Loucy (cell line): Measurements from ENCODE around the gene CCDC88A.
"Not testable (repeated sequence)": the region's sequence is repeated elsewhere in the genome, so short reads cannot be mapped to it uniquely, and the experiment has no call there.

Experiments used
- H2AFZ ChIP-seq: fragments of 200-600 bp; sonication (generic); 2 replicates; pipeline ENCODE4 v1.6.0; 2016; ENCODE audit warnings: antibody characterized with exemption, mild to moderate bottlenecking, low read length, moderate library complexity
- H3F3A ChIP-seq: fragments of 200-600 bp; 2 replicates; pipeline ENCODE4 v1.6.0; 2016; ENCODE audit warnings: antibody characterized with exemption, low read depth, mild to moderate bottlenecking
- H3K27me3 ChIP-seq: fragments of 200-600 bp; sonication (generic); 2 replicates; pipeline ENCODE4 v1.6.1; 2014; ENCODE audit warnings: low read length, mild to moderate bottlenecking; ENCODE audit not compliant: insufficient read depth, poor library complexity, severe bottlenecking
- H3K36me3 ChIP-seq: fragments of 200-600 bp; sonication (generic); 2 replicates; pipeline ENCODE4 v1.6.1; 2016; ENCODE audit warnings: low read length; ENCODE audit not compliant: insufficient read depth
- H3K4me1 ChIP-seq: fragments of 200-600 bp; sonication (generic); 2 replicates; pipeline ENCODE4 v1.5.1; 2014; ENCODE audit warnings: low read length, mild to moderate bottlenecking; ENCODE audit not compliant: insufficient read depth, poor library complexity, severe bottlenecking
- H3K4me2 ChIP-seq: fragments of 200-600 bp; sonication (generic); 2 replicates; pipeline ENCODE4 v1.6.0; 2014; ENCODE audit warnings: antibody characterized with exemption, low read length, low read depth, mild to moderate bottlenecking; ENCODE audit not compliant: poor library complexity, severe bottlenecking
- H3K4me3 ChIP-seq: fragments of 200-600 bp; sonication (generic); 2 replicates; pipeline ENCODE4 v1.5.1; 2014; ENCODE audit warnings: low read length, mild to moderate bottlenecking, mixed read lengths; ENCODE audit not compliant: poor library complexity, severe bottlenecking
- H3K79me2 ChIP-seq: fragments of 200-600 bp; sonication (generic); 2 replicates; pipeline ENCODE4 v1.6.1; 2014; ENCODE audit warnings: low read length; ENCODE audit not compliant: insufficient read depth
- H3K9ac ChIP-seq: fragments of 200-600 bp; sonication (generic); 2 replicates; pipeline ENCODE4 v1.6.0; 2014; ENCODE audit warnings: mild to moderate bottlenecking, low read depth, low read length, moderate library complexity; ENCODE audit not compliant: poor library complexity, severe bottlenecking
- H3K9me2 ChIP-seq: fragments of 200-600 bp; sonication (generic); replicated peaks from 2 replicates; pipeline ENCODE4 v1.6.1; 2016; ENCODE audit warnings: low read depth, low read length, mixed read lengths
- H3K9me3 ChIP-seq: fragments of 200-600 bp; sonication (generic); 2 replicates; pipeline ENCODE4 v1.6.1; 2014; ENCODE audit warnings: mild to moderate bottlenecking, antibody characterized with exemption, low read length, low read depth; ENCODE audit not compliant: insufficient read depth
- H4K20me1 ChIP-seq: fragments of 200-600 bp; sonication (generic); 2 replicates; pipeline ENCODE4 v1.6.0; 2014; ENCODE audit warnings: antibody characterized with exemption, low read length, mild to moderate bottlenecking; ENCODE audit not compliant: insufficient read depth, poor library complexity, severe bottlenecking
- CTCF ChIP-seq: fragments of 200-600 bp; sonication (generic); conservative IDR thresholded peaks from 2 replicates; pipeline ENCODE4 v1.5.1; 2014; ENCODE audit warnings: mild to moderate bottlenecking, antibody characterized with exemption, low read length
- EZH2phosphoT487 ChIP-seq: fragments of 200-600 bp; IDR thresholded peaks from 2 replicates; pipeline ENCODE4 v1.6.1; 2018; ENCODE audit warnings: antibody characterized with exemption, mild to moderate bottlenecking, moderate library complexity, borderline replicate concordance

Gene CCDC88A

DNA sequence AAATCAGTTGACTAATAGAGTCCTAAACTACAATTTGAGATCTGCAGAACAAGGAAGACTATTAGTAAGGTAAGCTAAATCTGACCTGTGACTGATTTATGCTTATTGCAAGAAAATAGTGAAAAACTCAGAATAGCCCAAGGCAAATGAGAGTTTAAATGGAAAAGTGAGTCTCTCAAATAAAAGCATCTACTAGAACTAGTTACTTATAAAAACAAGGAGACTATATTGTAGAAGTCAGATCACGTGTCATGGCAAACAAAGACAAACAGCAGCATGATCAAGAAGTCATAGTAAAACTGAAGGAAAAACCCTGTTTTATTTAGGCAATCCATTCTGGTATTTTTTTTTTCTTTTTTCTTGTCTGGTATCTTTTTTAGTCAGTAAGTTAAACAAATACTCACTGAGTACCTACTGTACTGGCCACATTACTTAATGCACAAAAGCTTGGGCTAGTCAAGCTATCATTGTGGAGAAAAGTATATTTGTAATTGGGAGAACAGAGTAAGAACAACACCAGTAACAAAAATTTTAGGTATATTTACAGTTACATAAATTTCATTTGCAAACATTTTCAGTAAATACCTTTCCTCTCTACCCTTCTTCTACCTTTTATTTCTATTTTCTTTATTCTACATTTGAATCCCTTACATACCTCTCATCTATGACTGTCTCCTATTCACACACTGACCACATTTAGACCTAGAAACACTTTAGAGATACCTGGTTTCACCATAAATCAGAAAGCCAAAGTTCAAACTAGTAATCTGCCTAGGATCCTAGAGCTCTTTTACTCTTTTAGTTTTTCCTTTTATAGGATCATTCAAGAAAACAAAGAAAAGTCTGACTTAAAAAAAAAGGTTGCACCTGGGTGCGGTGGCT lies 23.7 kb downstream of the CCDC88A start:
- Histone ChIP-seq H2AFZ (no peak overlapping the region), H3K27me3 (no peaks in the 10 kb centered on the region), H3K4me2 (no peak overlapping the region), H3K9ac (no peak overlapping the region), H3K36me3 (no peaks in the 10 kb centered on the region; the same call in 1 of the 2 replicates), H3K9me2 (no peaks in the 10 kb centered on the region), H3F3A (0 out of 2 replicates have a peak, but pooled peaks cover 5% of the 10 kb centered on the region), H3K9me3 (no peaks in the 10 kb centered on the region), H3K79me2 (peaks cover 70% of the 10 kb centered on the region), H3K4me3 (no peak overlapping the region), H4K20me1 (peaks cover 29% of the 10 kb centered on the region), H3K4me1 (no peaks in the 10 kb centered on the region)
- TF ChIP-seq CTCF: no peak
- no peak for TF ChIP-seq EZH2phosphoT487

GRCh38 chr2:55391615-55392242 lies 27.9 kb downstream of the CCDC88A start:
- TF ChIP-seq CTCF (no peak), EZH2phosphoT487 (no peak)
- Histone ChIP-seq H3K9me2 (no peaks in the 10 kb centered on the region), H2AFZ (no peak overlapping the region), H3K4me1 (peaks cover 5% of the 10 kb centered on the region), H3K9me3 (no peaks in the 10 kb centered on the region), H3K4me2 (no peak overlapping the region), H3F3A (0 out of 2 replicates have a peak, but pooled peaks cover 5% of the 10 kb centered on the region), H4K20me1 (peaks cover 13% of the 10 kb centered on the region), H3K4me3 (no peak overlapping the region), H3K79me2 (peaks cover 61% of the 10 kb centered on the region), H3K9ac (no peak overlapping the region), H3K36me3 (peaks cover 3% of the 10 kb centered on the region; the same call in 1 of the 2 replicates), H3K27me3 (no peaks in the 10 kb centered on the region)

GRCh38 chr2:55391155-55391554 lies 28.5 kb downstream of the CCDC88A start:
- no peak overlapping the region for H3K4me2 ChIP-seq
- H3K9me3 ChIP-seq: no peaks in the 10 kb centered on the region
- no peak overlapping the region for H3K9ac ChIP-seq
- H3K4me1 ChIP-seq: peaks cover 5% of the 10 kb centered on the region
- TF ChIP-seq CTCF: no peak
- TF ChIP-seq EZH2phosphoT487: no peak
- 0 out of 2 replicates have a peak, but pooled peaks cover 5% of the 10 kb centered on the region for H3F3A ChIP-seq
- peaks cover 11% of the 10 kb centered on the region for H4K20me1 ChIP-seq
- H3K79me2 ChIP-seq: peaks cover 59% of the 10 kb centered on the region
- H2AFZ ChIP-seq: no peak overlapping the region
- H3K4me3 ChIP-seq: no peak overlapping the region
- H3K36me3 ChIP-seq: peaks cover 3% of the 10 kb centered on the region; the same call in 1 of the 2 replicates
- no peaks in the 10 kb centered on the region for H3K27me3 ChIP-seq
- no peaks in the 10 kb centered on the region for H3K9me2 ChIP-seq

DNA sequence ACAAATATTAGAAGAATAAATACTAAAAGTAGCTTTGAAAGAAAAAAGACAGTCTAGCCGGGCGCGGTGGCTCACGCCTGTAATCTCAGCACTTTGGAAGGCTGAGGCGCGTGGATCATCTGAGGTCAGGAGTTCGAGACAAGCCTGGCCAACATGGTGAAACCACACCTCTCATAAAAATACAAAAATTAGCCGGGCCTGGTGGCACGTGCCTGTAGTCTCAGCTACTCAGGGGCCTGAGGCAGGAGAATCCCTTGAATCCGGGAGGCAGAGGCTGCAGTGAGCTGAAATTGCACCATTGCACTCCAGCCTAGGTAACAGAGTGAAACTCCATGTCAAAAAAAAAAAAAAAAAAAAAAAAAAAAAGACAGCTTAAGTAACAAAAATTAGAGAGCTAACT lies 34.1 kb downstream of the CCDC88A start:
- not testable (repeated sequence) for H3K4me2 ChIP-seq, H3K9me2 ChIP-seq, H2AFZ ChIP-seq, H3K27me3 ChIP-seq, H3K4me1 ChIP-seq, H3K9me3 ChIP-seq, H3F3A ChIP-seq, H3K4me3 ChIP-seq, H3K9ac ChIP-seq
- Histone ChIP-seq H3K79me2 (peaks cover 55% of the 10 kb centered on the region), H4K20me1 (peaks cover 14% of the 10 kb centered on the region), H3K36me3 (peaks cover 31% of the 10 kb centered on the region; the same call in 1 of the 2 replicates)
